ENCODE results near the gene ZDHHC11. TPM values are rescaled to one million over a fixed set of nuclear protein-coding genes. Genes with fewer than 3 reads are reported as not detected.
"Not testable (repeated sequence)": the region's sequence is repeated elsewhere in the genome, so short reads cannot be mapped to it uniquely, and the experiment has no call there.

ZDHHC11 gene
- polyA plus RNA-seq, 4 donors: 4.9 to 40.5 (median 6.5) TPM

DNA sequence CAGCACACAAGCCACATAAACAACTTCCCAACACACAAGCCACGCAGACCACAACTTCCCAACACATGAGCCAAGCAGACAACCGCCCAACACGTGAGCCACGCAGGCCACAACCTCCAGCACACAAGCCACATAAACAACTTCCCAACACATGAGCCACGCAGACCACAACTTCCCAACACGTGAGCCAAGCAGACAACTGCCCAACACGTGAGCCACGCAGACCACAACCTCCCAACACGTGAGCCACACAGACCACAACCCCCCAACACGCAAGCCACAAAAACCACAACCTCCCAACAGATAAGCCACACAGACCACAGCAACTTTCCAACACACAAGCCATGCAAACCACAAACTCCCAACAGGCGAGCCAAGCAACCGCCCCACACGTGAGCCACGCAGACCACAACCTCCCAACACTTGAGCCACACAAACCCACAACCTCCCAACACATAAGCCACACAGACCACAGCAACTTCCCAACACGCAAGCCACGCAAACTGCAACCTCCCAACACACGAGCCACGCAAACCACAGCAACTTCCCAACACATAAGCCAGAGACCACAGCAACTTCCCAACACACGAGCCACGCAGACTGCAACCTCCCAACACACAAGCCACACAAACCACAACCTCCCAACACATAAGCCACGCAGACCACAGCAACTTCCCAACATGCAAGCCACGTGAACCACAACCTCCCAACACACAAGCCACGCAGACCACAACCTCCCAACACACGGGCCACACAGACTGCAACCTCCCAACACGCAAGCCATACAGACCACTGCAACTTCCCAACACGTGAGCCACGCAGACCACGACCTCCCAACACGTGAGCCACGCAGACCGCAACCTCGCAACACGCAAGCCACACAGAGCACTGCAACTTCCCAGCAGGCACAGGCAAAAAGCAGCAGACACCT, 31.7 kb upstream of the ZDHHC11 start:
- H3K4me1 ChIP-seq (ENCODE audit: control insufficient read depth in 3 of 3, insufficient read depth in 2 of 3, low read depth in 1 of 3, low read length in 2 of 3): no peaks in the 10 kb centered on the region
- DNase-seq (no peak), FAIRE-seq (no peak)
- H3K9me3 ChIP-seq (ENCODE audit: control insufficient read depth in 2 of 2, insufficient read depth in 1 of 2, low read depth in 1 of 2, low read length in 1 of 2): no peaks in the 10 kb centered on the region
- peaks cover 4 to 78% (median 31%) of the 10 kb centered on the region in 3 donors for H3K36me3 ChIP-seq (ENCODE audit: control insufficient read depth in 3 of 3, insufficient read depth in 2 of 3, low read depth in 1 of 3, low read length in 3 of 3)
- H3K27ac ChIP-seq (ENCODE audit: low read depth in 1 of 3, low read length in 2 of 3): no peak overlapping the region
- WGBS, 3 donors: 84 to 93% (median 88%) methylated on average over 33 of the region's 33 CpGs
- H3K27me3 ChIP-seq (ENCODE audit: control insufficient read depth in 3 of 3, insufficient read depth in 3 of 3, low read length in 3 of 3): no peaks in the 10 kb centered on the region
- no peak overlapping the region for H3K4me3 ChIP-seq (ENCODE audit: low read depth in 1 of 3, low read length in 3 of 3)

- Histone ChIP-seq H3K36me3 (ENCODE audit: control insufficient read depth in 3 of 3, insufficient read depth in 2 of 3, low read depth in 1 of 3, low read length in 3 of 3) (peaks cover 7 to 77% (median 31%) of the 10 kb centered on the region in 3 donors), H3K27ac (ENCODE audit: low read depth in 1 of 3, low read length in 2 of 3) (no peak overlapping the region), H3K4me3 (ENCODE audit: low read depth in 1 of 3, low read length in 3 of 3) (no peak overlapping the region), H3K4me1 (ENCODE audit: control insufficient read depth in 3 of 3, insufficient read depth in 2 of 3, low read depth in 1 of 3, low read length in 2 of 3) (no peaks in the 10 kb centered on the region), H3K27me3 (ENCODE audit: control insufficient read depth in 3 of 3, insufficient read depth in 3 of 3, low read length in 3 of 3) (no peaks in the 10 kb centered on the region), H3K9me3 (ENCODE audit: control insufficient read depth in 2 of 2, insufficient read depth in 1 of 2, low read depth in 1 of 2, low read length in 1 of 2) (no peaks in the 10 kb centered on the region)
- FAIRE-seq (no peak), DNase-seq (no peak)
- WGBS, 3 donors: 94 to 96% (median 96%) methylated on average over 12 of the region's 12 CpGs
These were observed 30.8 kb upstream of the ZDHHC11 start for GRCh38 chr5:881551-881935.

GRCh38 chr5:880816-881550, 30.2 kb upstream of the ZDHHC11 start:
- FAIRE-seq (no peak), DNase-seq (no peak)
- no peaks in the 10 kb centered on the region for H3K4me1 ChIP-seq (ENCODE audit: control insufficient read depth in 3 of 3, insufficient read depth in 2 of 3, low read depth in 1 of 3, low read length in 2 of 3)
- no peak overlapping the region for H3K27ac ChIP-seq (ENCODE audit: low read depth in 1 of 3, low read length in 2 of 3)
- H3K9me3 ChIP-seq (ENCODE audit: control insufficient read depth in 2 of 2, insufficient read depth in 1 of 2, low read depth in 1 of 2, low read length in 1 of 2): no peaks in the 10 kb centered on the region
- H3K36me3 ChIP-seq (ENCODE audit: control insufficient read depth in 3 of 3, insufficient read depth in 2 of 3, low read depth in 1 of 3, low read length in 3 of 3): peaks cover 7 to 77% (median 32%) of the 10 kb centered on the region in 3 donors
- H3K27me3 ChIP-seq (ENCODE audit: control insufficient read depth in 3 of 3, insufficient read depth in 3 of 3, low read length in 3 of 3): no peaks in the 10 kb centered on the region
- WGBS, 3 donors: 95 to 97% (median 95%) methylated on average over 31 to 35 of the region's 35 CpGs
- H3K4me3 ChIP-seq (ENCODE audit: low read depth in 1 of 3, low read length in 3 of 3): no peak overlapping the region

- no CpG with 5 or more reads among the region's 8 CpGs for WGBS, 3 donors
- FAIRE-seq: not testable (repeated sequence)
- H3K36me3 ChIP-seq (ENCODE audit: control insufficient read depth in 3 of 3, insufficient read depth in 2 of 3, low read depth in 1 of 3, low read length in 3 of 3): peaks cover 13 to 73% (median 23%) of the 10 kb centered on the region in 3 donors
These were observed 27.9 kb upstream of the ZDHHC11 start for GRCh38 chr5:878677-879076.

GRCh38 chr5:878125-878524, 27.3 kb upstream of the ZDHHC11 start:
- FAIRE-seq: no peak
- H3K36me3 ChIP-seq (ENCODE audit: control insufficient read depth in 3 of 3, insufficient read depth in 2 of 3, low read depth in 1 of 3, low read length in 3 of 3): peaks cover 13 to 72% (median 23%) of the 10 kb centered on the region in 3 donors
- no peak for DNase-seq
- no peak overlapping the region for H3K27ac ChIP-seq (ENCODE audit: low read depth in 1 of 3, low read length in 2 of 3)
- H3K9me3 ChIP-seq (ENCODE audit: control insufficient read depth in 2 of 2, insufficient read depth in 1 of 2, low read depth in 1 of 2, low read length in 1 of 2): no peaks in the 10 kb centered on the region
- no peaks in the 10 kb centered on the region for H3K27me3 ChIP-seq (ENCODE audit: control insufficient read depth in 3 of 3, insufficient read depth in 3 of 3, low read length in 3 of 3)
- H3K4me3 ChIP-seq (ENCODE audit: low read depth in 1 of 3, low read length in 3 of 3): no peak overlapping the region
- peaks cover 0 to 3% (median 0%) of the 10 kb centered on the region in 3 donors for H3K4me1 ChIP-seq (ENCODE audit: control insufficient read depth in 3 of 3, insufficient read depth in 2 of 3, low read depth in 1 of 3, low read length in 2 of 3)
- 94 to 96% (median 96%) methylated on average over 15 of the region's 15 CpGs for WGBS, 3 donors

More at GRCh38 chr5:878677-879076, 27.9 kb upstream of the ZDHHC11 start:
- H3K9me3 ChIP-seq (ENCODE audit: control insufficient read depth in 2 of 2, insufficient read depth in 1 of 2, low read depth in 1 of 2, low read length in 1 of 2); H3K4me3 ChIP-seq (ENCODE audit: low read depth in 1 of 3, low read length in 3 of 3); H3K4me1 ChIP-seq (ENCODE audit: control insufficient read depth in 3 of 3, insufficient read depth in 2 of 3, low read depth in 1 of 3, low read length in 2 of 3); H3K27me3 ChIP-seq (ENCODE audit: control insufficient read depth in 3 of 3, insufficient read depth in 3 of 3, low read length in 3 of 3); H3K27ac ChIP-seq (ENCODE audit: low read depth in 1 of 3, low read length in 2 of 3); DNase-seq: not testable (repeated sequence)

- DNase-seq: no peak
- Histone ChIP-seq H3K9me3 (ENCODE audit: control insufficient read depth in 2 of 2, insufficient read depth in 1 of 2, low read depth in 1 of 2, low read length in 1 of 2) (no peaks in the 10 kb centered on the region), H3K27me3 (ENCODE audit: control insufficient read depth in 3 of 3, insufficient read depth in 3 of 3, low read length in 3 of 3) (no peaks in the 10 kb centered on the region), H3K27ac (ENCODE audit: low read depth in 1 of 3, low read length in 2 of 3) (no peak overlapping the region), H3K4me1 (ENCODE audit: control insufficient read depth in 3 of 3, insufficient read depth in 2 of 3, low read depth in 1 of 3, low read length in 2 of 3) (peaks cover 0 to 4% (median 0%) of the 10 kb centered on the region in 3 donors), H3K4me3 (ENCODE audit: low read depth in 1 of 3, low read length in 3 of 3) (no peak overlapping the region), H3K36me3 (ENCODE audit: control insufficient read depth in 3 of 3, insufficient read depth in 2 of 3, low read depth in 1 of 3, low read length in 3 of 3) (peaks cover 13 to 71% (median 26%) of the 10 kb centered on the region in 3 donors)
- 92 to 95% (median 93%) methylated on average over 28 of the region's 28 CpGs for WGBS, 3 donors
- FAIRE-seq: no peak
These were observed 25.9 kb upstream of the ZDHHC11 start for GRCh38 chr5:876398-877365.

DNA sequence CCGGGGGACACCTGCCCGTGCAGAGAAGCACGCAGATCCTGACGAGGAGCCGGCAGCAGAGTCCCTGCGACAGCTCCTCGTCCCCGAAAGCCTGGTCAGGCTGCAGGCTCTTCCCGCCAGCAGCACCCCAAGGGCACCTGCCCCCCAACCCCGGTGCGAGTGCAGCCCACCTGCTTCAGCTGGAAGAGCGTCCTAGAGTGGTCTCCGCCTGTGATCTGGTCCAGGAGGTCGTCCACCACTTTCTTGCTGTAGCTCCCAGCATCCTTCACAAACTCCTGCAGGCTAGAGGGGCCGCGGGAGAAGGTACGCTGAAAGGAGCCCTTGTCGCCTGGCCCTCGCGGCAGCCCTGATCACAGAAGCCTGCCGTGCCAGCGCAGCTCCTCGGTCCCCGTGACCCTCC, 25.1 kb upstream of the ZDHHC11 start:
- no peak overlapping the region for H3K4me3 ChIP-seq (ENCODE audit: low read depth in 1 of 3, low read length in 3 of 3)
- no peaks in the 10 kb centered on the region for H3K9me3 ChIP-seq (ENCODE audit: control insufficient read depth in 2 of 2, insufficient read depth in 1 of 2, low read depth in 1 of 2, low read length in 1 of 2)
- H3K36me3 ChIP-seq (ENCODE audit: control insufficient read depth in 3 of 3, insufficient read depth in 2 of 3, low read depth in 1 of 3, low read length in 3 of 3): peaks cover 11 to 69% (median 27%) of the 10 kb centered on the region in 3 donors
- H3K27ac ChIP-seq (ENCODE audit: low read depth in 1 of 3, low read length in 2 of 3): no peak overlapping the region
- H3K27me3 ChIP-seq (ENCODE audit: control insufficient read depth in 3 of 3, insufficient read depth in 3 of 3, low read length in 3 of 3): no peaks in the 10 kb centered on the region
- DNase-seq: no peak
- FAIRE-seq: no peak
- WGBS, 3 donors: 96 to 97% (median 97%) methylated on average over 24 of the region's 24 CpGs
- H3K4me1 ChIP-seq (ENCODE audit: control insufficient read depth in 3 of 3, insufficient read depth in 2 of 3, low read depth in 1 of 3, low read length in 2 of 3): peaks cover 0 to 4% (median 0%) of the 10 kb centered on the region in 3 donors

Measured in small intestine (tissue), 7 donors.